GM10847 (cell line): ENCODE results near the gene PATL1.
A peak's percentile ranks its signal among the peaks of the same experiment; 100 is the strongest.

ENCODE experiments used
- POLR2A ChIP-seq: IDR thresholded peaks from 2 replicates; pipeline ENCODE4 v1.6.1; 2011; ENCODE audit not compliant: insufficient read length; ENCODE audit errors: extremely low read depth

The PATL1 gene

DNA sequence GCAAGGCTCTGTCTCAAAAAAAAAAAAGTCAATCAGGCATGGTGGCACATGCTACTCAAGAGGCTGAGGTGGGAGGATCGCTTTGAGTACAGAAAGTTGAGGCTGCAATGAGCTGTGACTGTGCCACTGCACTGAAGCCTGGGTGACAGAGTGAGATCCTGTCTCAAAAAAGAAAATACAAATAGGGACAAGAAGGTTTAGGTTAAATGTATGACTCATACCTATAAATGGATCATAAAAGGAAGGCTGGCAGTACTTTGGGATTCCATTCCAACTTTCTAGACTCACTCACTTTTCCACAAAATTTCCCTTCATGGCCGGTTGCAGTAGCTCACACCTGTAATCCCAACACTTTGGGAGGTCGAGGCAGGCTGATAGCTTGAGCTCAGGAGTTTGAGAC, 27.7 kb downstream of the PATL1 start:
- no peak for TF ChIP-seq POLR2A

DNA sequence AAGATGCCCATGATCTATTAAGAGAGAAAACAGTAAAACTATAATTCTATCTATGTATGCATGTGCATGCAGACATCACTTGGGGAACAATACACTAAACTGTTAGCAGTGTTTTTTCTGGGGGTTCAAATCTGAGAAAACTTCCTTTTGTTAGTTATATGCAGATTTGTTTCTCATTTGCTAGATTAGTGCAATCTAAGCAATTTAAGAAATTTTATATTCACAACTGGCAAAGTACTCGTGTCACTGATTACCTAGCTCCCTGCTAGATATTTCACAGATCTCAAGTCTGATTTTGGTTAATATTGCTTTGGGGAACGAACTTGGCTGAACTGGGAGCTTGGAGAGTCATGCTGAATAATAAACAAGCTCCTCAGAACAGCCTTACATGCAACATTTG, 38.3 kb downstream of the PATL1 start:
- TF ChIP-seq POLR2A = no peak

DNA sequence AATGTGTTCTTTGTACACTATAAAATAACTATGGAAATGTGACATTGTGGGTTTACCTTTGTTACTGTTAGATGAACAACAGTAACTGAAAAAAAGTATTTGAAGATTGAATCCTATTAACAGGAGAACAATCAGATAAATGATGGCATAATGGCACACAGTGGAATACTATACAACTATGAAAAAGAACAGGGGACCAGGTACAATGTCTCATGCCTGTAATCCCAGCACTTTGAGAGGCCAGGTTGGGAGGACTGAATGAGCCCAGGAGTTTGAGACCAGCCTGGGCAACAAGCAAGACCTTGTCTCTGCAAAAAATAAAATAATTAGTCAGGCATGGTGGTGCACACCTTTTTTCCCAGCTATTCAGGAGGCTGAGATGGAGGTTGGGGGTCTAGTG, 38.8 kb downstream of the PATL1 start:
- TF ChIP-seq POLR2A = no peak

DNA sequence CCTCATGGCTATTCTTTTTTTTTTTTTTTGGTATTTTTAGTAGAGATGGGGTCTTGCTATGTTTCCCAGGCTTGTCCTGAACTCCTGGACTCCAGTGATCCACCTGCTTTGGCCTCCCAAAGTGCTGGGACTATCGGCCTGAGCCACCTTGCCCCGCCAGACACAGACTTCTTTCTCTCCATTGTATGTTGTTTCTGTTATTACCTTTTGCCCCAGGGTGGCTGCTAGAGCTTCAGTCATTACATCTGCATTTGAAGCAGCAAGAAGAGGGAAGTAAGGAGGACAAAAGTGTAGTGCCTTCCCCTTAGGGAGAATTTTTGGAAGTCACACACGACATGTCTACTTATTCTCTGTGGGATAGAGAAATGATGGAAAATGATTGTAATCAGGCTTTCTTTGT, 43.1 kb downstream of the PATL1 start:
- no peak for TF ChIP-seq POLR2A

DNA sequence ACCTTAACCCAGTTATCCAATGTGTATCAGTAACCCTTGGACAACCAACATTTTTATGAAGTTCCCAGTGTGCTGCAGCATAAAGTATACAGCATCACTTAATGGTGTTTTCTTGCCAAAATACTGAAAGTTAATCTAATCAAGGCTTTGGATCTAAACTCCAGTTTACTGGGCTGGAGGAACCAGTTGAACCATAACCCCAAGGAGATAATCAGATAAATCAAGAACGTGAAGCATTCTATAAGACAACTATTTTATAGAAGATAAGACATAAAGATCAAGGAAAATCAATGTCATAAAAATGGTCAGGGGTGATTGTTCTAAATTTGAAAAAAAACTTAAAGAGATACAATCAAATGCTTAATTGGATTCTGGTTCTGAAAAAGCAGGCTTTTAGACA, 51.0 kb downstream of the PATL1 start:
- no peak for TF ChIP-seq POLR2A

DNA sequence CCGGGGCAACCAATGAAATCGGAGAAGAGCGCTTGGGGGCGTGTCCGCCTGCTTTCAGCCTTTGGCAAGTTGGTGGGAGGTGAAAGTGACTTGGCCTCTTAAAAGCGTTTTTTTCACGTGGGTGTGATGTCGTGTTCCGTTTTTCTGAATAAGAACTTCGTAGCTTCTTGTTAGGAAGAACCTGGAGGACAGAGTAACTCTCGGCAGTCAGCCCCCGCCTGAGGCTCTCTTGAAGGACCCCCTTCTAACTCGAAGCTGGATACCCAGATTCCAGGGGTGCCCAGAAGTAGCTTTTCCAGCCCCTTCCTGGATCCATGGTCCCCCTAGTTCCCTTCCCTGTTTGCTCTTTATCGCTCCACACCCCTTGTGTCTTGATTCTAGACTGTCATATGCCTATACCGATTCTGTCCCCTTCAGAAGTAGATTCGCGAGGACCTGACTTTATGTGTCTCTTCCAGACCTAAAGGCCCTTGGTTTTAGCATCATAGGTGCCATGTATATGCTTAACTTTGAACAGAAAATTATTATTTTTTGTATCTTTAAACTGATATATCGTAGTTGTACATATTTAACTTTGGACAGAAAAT, 52.3 kb downstream of the PATL1 start:
- no peak for TF ChIP-seq POLR2A

DNA sequence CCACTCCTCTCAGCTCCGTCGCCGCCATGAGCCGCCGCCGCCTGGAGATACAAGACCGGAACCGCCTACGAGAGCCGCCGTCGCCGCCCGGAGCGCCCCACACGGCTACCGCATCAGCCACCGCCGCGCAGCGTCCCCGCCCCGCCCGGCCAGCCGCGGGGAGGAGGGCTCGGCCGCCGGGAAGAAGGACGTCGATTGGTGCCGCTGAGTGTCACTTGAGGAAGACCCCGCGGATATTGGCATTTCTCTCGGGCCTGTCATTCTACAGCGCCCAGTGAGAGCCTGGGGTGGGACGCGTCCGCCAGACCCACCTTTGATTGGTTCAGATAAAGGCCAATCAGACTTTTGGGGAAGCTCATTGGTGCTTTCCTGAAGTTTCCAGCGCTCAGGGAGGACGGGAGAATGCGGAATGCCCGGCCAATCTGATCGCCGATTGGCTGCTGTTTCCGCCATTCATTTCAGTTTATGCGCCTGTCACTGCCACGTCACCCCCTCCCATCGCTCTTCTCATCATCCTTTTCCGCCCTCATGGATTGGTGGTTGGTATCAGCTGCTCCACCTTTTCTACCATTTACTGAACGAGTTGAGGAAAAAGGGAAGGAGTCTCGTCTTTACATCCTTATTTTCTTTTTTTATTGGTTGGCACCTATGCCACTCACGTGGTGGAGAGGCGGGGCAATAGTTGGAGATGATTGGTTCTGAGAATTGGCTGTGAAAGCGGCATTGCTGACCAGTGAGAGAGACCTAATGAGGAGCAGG, 53.0 kb downstream of the PATL1 start, which contains the start of gene OSBP:
Gene OSBP, minus strand, starts transcription at position 138 of the 759 bp plus-strand sequence. Its CDS starts 110 bp downstream, at position 28.
- peak; percentile 76 for TF ChIP-seq POLR2A

DNA sequence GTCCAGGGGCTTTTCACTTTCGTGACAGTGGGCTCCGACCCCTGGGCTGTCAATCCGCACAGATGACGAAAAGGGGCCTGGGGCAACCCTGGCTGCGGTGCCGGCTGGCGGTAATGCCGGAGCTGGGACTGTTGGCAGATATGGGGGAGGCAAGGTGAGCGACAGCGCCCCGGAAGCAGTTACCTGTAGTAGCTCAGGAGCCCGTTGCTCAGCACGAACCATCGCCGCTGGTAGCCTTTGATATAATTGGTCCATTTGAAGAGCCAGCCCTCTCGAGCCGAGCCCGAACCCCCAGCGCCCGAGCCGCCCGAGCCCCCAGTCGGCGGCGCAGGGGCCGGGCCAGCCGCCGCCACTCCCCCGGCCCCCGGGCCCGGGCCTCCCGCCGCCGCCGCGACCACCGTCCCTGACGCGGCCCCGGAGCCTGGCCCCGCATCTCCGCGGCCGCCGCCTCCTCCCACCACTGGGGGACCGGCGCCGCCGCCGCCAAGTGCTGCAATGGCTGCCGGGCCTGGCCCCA, 53.7 kb downstream of the PATL1 start:
- TF ChIP-seq POLR2A = no peak

DNA sequence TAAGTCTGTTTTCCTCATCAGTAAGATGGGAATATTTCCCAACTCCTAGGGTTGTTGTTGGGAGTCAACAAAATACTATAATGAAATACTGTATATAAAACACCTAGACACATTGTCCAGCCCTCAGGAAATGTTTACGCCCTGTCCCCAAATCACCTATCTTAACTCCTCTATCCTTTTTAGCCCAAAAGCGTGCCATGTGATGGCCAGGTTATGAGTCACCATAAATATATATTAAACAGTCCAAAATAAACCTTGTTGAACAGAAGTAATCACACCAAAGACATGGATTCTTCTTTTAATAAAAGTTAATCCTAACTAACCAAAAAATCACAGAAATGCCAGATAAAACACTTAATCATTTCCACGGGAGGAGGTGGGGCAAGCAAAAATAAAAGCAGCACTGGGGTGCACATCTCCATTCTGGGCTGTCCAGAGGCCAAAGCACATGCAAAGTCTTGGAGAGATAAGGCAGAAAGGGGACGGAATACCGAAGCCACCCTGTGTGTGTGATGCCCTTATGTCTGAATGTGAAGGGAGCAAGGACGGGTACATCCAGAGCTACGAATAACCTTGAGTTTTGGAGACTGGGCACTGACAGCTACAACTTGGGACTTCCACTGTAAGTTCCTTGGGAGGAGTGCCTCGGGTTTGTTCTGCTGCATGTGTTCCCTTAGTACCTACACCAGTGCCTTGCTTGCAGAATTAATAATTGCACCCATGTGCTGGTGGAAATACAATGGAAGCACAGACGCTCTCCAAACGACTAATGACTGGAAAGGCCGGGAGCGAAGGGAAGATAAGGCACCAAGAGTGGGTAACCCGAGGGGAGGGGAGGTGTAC, 54.3 kb downstream of the PATL1 start:
- no peak for TF ChIP-seq POLR2A

DNA sequence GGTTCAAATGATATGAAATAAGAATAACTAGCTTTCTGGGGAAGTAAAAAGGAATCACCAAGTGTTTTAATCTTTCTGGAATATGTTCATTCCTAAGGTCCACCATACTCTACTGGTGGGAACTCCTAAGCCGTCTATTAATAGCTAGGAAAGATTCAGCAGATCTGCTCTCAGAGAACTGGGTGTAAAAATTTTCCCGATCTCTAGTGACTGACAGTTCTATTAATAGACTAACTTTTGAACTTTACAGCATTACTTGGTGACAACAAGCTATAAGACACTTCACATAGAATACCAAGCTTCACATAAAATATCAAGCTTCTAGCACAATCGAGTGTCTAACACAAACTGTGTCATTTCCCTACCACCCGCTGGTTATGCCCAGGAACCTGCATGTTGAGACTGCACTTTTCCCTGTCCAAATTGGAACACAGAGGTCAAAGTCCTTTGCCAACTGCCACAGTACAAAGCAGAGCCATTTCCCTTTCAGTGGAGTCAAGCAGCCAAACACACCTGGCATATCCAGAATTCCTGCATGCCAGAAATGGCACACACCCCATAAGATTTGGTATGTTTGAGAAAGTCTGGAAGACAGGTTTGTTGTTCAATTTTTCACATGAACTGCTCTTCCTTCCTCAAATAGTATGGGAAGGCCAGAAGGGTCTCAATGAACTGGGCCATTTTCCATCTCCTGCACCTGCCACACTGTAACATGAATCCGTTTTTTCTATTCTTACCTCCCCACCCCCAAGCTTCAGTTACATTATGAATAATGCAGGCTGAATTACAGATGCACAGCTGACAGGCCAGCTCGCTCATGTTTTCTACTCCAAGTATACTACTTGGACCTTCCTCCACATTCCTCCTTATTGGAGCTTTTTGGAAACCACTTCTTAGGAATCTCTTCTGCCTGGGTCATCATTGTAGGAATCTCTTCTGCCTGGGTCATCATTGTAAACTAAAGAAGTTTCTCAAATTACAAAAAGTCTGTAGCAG, 57.0 kb downstream of the PATL1 start:
- no peak for TF ChIP-seq POLR2A

DNA sequence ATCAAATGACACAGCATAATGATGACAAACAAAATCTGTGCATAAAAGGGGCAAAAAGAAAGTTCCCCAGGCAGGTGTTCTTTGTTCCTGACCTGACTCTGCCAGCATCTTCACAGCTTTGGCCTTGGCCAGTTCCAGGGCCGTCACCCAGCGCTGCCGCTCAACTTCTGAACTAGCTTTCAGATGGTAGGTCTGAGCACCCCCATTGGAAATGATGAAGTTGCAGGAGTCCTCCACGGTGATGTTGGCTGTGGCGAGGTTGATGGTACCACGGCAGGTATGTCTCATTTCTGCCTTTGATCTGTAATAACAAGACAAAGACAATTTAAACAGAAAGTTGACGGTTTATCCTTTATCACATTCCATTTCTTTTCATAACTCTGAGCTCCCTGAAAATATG, 58.5 kb downstream of the PATL1 start:
- no peak for TF ChIP-seq POLR2A

DNA sequence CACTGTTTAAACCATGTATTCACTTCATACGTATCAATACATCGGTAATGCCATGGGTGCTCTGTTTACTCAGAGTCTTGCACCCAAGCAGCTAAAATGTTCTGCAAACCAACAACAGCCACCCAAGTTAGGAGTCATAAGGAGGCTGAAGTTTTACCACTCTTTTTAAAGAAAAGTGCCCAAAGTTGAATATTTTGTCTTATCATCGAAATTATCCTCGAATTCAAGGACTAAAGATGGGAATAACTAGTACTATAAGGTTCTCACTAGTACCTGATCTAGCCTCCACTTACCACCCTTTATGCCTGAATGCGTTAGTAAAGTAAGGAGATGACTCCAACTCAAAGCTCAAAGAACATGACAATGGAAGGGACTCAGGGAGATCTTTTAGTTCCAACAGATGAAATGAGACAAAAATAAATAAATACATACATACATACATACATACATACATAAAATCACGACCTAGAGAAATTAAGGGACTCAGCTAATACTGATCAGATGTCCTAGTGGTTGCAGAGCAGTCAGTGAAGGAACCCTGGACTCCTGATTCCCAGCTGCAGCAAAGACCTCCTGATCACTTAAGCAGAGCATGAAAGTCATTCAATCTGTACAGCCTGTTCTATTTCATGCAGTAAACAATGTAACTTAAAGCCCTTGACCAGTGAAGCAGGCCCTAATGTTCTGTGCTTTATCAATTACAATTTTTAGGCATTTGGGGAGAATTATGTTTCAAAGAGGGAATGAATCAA, 61.0 kb downstream of the PATL1 start:
- no peak for TF ChIP-seq POLR2A

DNA sequence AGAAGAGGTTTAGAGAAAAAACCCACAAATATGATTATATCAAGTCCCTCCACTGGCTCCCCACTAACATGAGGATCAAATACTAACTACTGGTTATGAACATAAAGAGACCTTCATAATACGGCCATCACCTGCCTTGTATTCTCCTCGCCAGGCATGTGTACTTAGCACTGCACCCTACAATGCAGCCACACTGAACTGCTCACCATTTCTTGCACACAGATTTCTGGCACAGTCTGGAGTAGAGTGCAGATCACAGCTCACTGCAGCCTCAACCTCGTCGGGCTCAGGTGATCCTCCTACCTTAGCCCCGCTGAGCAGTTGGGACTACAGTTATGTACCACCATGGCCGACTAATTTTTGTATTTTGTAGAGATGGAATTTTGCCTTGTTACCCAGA, 66.4 kb downstream of the PATL1 start:
- TF ChIP-seq POLR2A = no peak

DNA sequence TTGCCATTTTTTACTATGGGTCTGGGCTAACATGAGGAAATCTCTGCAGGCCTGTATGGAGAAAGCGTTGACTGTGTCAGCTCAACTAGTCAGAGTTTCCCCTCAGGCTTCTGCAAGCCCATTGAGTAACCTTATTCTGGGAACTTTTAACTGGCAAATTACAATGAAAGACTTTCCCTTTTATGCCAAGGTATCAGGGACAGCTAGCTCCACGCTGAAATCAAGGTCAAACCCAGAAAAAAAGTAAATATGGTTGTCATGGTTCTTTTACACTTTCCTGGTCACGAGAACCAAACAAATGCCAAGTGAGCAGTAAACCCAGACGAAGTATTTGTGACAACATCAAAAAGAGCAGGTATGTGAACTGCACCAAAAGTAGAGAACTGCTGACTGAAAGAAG, 67.0 kb downstream of the PATL1 start:
- TF ChIP-seq POLR2A = no peak
